ENCODE data around the gene RAP1GAP2.
"Not testable (repeated sequence)": the region's sequence is repeated elsewhere in the genome, so short reads cannot be mapped to it uniquely, and the experiment has no call there.

DNA sequence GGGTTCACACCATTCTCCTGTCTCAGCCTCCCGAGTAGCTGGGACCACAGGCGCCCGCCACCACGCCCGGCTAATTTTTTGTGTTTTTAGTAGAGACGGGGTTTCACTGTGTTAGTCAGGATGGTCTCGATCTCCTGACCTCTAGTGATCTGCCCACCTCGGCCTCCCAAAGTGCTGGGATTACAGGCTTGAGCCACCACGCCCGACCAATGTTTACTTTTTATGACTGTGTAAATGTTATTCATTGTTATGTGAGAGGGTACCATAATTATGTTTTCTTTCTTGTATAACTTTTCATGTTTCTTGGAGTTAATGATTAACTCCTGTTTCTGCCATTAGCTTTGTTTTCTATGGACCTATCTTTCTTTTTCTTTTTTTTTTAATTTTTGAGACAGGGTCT lies 94.5 kb downstream of the RAP1GAP2 start:
- TF ChIP-seq, protein P1, sequence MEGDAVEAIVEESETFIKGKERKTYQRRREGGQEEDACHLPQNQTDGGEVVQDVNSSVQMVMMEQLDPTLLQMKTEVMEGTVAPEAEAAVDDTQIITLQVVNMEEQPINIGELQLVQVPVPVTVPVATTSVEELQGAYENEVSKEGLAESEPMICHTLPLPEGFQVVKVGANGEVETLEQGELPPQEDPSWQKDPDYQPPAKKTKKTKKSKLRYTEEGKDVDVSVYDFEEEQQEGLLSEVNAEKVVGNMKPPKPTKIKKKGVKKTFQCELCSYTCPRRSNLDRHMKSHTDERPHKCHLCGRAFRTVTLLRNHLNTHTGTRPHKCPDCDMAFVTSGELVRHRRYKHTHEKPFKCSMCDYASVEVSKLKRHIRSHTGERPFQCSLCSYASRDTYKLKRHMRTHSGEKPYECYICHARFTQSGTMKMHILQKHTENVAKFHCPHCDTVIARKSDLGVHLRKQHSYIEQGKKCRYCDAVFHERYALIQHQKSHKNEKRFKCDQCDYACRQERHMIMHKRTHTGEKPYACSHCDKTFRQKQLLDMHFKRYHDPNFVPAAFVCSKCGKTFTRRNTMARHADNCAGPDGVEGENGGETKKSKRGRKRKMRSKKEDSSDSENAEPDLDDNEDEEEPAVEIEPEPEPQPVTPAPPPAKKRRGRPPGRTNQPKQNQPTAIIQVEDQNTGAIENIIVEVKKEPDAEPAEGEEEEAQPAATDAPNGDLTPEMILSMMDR (IDR thresholded peaks at IDR 0.05) = not testable (repeated sequence)
- not testable (repeated sequence) for TF ChIP-seq POLR2A (IDR thresholded peaks at IDR 0.05)
